ENCODE data around the gene BSN. TPM values are rescaled to one million over a fixed set of nuclear protein-coding genes. Genes with fewer than 3 reads are reported as not detected.

Gene BSN
- total and polyA plus RNA-seq, 8 donors = 0.26 to 1.1 (median 0.84) TPM

- TF ChIP-seq, protein P1, sequence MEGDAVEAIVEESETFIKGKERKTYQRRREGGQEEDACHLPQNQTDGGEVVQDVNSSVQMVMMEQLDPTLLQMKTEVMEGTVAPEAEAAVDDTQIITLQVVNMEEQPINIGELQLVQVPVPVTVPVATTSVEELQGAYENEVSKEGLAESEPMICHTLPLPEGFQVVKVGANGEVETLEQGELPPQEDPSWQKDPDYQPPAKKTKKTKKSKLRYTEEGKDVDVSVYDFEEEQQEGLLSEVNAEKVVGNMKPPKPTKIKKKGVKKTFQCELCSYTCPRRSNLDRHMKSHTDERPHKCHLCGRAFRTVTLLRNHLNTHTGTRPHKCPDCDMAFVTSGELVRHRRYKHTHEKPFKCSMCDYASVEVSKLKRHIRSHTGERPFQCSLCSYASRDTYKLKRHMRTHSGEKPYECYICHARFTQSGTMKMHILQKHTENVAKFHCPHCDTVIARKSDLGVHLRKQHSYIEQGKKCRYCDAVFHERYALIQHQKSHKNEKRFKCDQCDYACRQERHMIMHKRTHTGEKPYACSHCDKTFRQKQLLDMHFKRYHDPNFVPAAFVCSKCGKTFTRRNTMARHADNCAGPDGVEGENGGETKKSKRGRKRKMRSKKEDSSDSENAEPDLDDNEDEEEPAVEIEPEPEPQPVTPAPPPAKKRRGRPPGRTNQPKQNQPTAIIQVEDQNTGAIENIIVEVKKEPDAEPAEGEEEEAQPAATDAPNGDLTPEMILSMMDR (IDR thresholded peaks at IDR 0.05) = no peak
- peaks cover 5 to 59% of the 10 kb centered on the region in 2 donors for H3K36me3 ChIP-seq
- no peak overlapping the region for H3K4me3 ChIP-seq
- no peaks in the 10 kb centered on the region for H3K4me1 ChIP-seq
- no peak overlapping the region for H3K27ac ChIP-seq
- intact Hi-C loops (cut with DNase I) = no loop called here
- H3K9me3 ChIP-seq = no peaks in the 10 kb centered on the region
- no peaks in the 10 kb centered on the region for H3K27me3 ChIP-seq
- DNase-seq (no peak), ATAC-seq (peak; percentile 35)
Measured at GRCh38 chr3:49512781-49513355, 41.4 kb upstream of the BSN start.

GRCh38 chr3:49513494-49514124, 40.7 kb upstream of the BSN start:
- peaks cover 5 to 64% of the 10 kb centered on the region in 2 donors for H3K36me3 ChIP-seq
- TF ChIP-seq, protein P1 (IDR thresholded peaks at IDR 0.05) = no peak

GRCh38 chr3:49518016-49518415, 36.3 kb upstream of the BSN start:
- no peak for DNase-seq
- Histone ChIP-seq H3K4me3 (no peak overlapping the region), H3K4me1 (peaks cover 0 to 8% of the 10 kb centered on the region in 2 donors), H3K27ac (no peak overlapping the region), H3K36me3 (peaks cover 0 to 39% of the 10 kb centered on the region in 2 donors), H3K9me3 (no peaks in the 10 kb centered on the region), H3K27me3 (no peaks in the 10 kb centered on the region)
- TF ChIP-seq, protein P1 (IDR thresholded peaks at IDR 0.05) = no peak
- intact Hi-C loops (cut with DNase I) = no loop called here
- ATAC-seq = no peak

More at GRCh38 chr3:49513494-49514124, 40.7 kb upstream of the BSN start:
- H3K4me3 ChIP-seq = no peak overlapping the region
- H3K27me3 ChIP-seq = no peaks in the 10 kb centered on the region
- H3K27ac ChIP-seq = no peak overlapping the region
- H3K4me1 ChIP-seq = no peaks in the 10 kb centered on the region
- DNase-seq = no peak
- intact Hi-C loops (cut with DNase I) = no loop called here
- H3K9me3 ChIP-seq = no peaks in the 10 kb centered on the region
- no peak for ATAC-seq

DNA sequence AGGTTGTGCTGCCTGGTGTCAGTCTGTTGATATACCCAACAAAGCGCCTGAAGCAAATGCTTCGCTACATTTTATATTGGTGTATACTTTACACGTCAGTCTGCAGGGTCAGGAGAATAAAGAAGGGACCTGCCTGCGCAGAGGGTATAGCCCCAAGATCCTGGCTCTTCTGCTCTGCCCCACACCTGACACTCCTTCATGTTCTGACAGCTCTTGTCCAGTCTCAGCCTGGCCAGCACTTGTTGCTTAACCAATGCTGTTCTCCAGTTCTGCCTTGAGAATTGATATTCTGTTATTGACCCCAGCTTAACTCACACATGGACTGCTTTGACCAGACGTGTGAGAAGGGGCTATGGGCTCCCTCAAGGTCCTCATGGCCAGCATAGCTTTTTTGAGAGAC, 35.8 kb upstream of the BSN start:
- Histone ChIP-seq H3K27ac (peak overlapping the region in 1 of 2 donors; percentile 48), H3K4me1 (peaks cover 0 to 8% of the 10 kb centered on the region in 2 donors), H3K27me3 (no peaks in the 10 kb centered on the region), H3K4me3 (no peak overlapping the region), H3K36me3 (peaks cover 0 to 34% of the 10 kb centered on the region in 2 donors), H3K9me3 (no peaks in the 10 kb centered on the region)
- intact Hi-C loops (cut with DNase I) = no loop called here
- DNase-seq (no peak), ATAC-seq (no peak)
- TF ChIP-seq, protein P1 (IDR thresholded peaks at IDR 0.05) = no peak

DNA sequence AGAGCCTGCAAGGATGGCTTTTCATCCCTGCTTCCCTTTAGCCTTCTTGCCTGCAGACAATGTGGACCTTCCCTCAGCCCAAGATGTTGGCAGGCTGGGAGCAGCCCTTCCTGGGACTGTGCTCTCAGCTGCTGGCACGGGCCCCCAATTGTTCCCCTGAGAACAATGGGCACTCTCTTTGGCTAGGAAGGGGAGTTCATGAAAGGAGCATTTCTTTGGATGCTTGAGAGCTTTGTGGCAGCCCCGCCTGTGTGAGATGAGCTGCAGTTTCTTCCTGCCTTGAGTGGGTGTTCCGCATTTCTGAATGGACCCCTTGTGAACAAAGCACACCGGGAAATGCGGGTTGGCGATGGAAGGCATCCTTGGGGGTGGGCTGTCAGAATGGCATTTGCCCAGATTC, 35.0 kb upstream of the BSN start:
- intact Hi-C loops (cut with DNase I) = no loop called here
- no peak for ATAC-seq
- no peaks in the 10 kb centered on the region for H3K9me3 ChIP-seq

More for the DNA sequence above, 35.0 kb upstream of the BSN start:
- Histone ChIP-seq H3K4me3 (no peak overlapping the region), H3K27ac (no peak overlapping the region), H3K36me3 (peaks cover 0 to 29% of the 10 kb centered on the region in 2 donors), H3K4me1 (peaks cover 0 to 8% of the 10 kb centered on the region in 2 donors), H3K27me3 (no peaks in the 10 kb centered on the region)
- no peak for DNase-seq
- TF ChIP-seq, protein P1 (IDR thresholded peaks at IDR 0.05) = no peak
